Neural crest cell (in vitro differentiated cells): ENCODE measurements around the gene PI4KA. TPM values are rescaled to one million over a fixed set of nuclear protein-coding genes. Genes with fewer than 3 reads are reported as not detected.
"Not testable (repeated sequence)": the region's sequence is repeated elsewhere in the genome, so short reads cannot be mapped to it uniquely, and the experiment has no call there.

Experiments
- DNase-seq: peaks from one replicate; pipeline ENCODE4 v3.0.0; 2021; ENCODE audit warnings: low read depth, mixed read lengths, low spot score
- H3K27ac Mint-ChIP-seq: one replicate; pipeline ENCODE4 v1.8.0; 2021; ENCODE audit warnings: mild to moderate bottlenecking, mixed read lengths; ENCODE audit not compliant: unreplicated experiment
- H3K27me3 Mint-ChIP-seq: 2 replicates; pipeline ENCODE4 v1.8.0; 2021; ENCODE audit warnings: low read depth, mild to moderate bottlenecking, mixed read lengths
- H3K36me3 Mint-ChIP-seq: 2 replicates; pipeline ENCODE4 v1.8.0; 2021; ENCODE audit warnings: low read depth, mild to moderate bottlenecking, mixed read lengths
- H3K4me1 Mint-ChIP-seq: 2 replicates; pipeline ENCODE4 v1.8.0; 2021; ENCODE audit warnings: mixed read lengths
- H3K4me3 Mint-ChIP-seq: one replicate; pipeline ENCODE4 v1.8.0; 2021; ENCODE audit warnings: mild to moderate bottlenecking, mixed read lengths
- H3K9me3 Mint-ChIP-seq: 2 replicates; pipeline ENCODE4 v1.8.0; 2021; ENCODE audit warnings: mixed read lengths
- CTCF ChIP-seq: fragments of 200-600 bp; sonication (generic); conservative IDR thresholded peaks from 2 replicates; pipeline ENCODE4 v1.5.0; 2021; ENCODE audit warnings: antibody characterized with exemption, mild to moderate bottlenecking
- total RNA-seq: library from RNA; stranded (reverse); gene quantifications from 2 replicates; pipeline ENCODE4 v1.2.1, GENCODE V29; 2021

The PI4KA gene
- total RNA-seq, 1 donor from 2014 or later: 85.8 TPM

DNA sequence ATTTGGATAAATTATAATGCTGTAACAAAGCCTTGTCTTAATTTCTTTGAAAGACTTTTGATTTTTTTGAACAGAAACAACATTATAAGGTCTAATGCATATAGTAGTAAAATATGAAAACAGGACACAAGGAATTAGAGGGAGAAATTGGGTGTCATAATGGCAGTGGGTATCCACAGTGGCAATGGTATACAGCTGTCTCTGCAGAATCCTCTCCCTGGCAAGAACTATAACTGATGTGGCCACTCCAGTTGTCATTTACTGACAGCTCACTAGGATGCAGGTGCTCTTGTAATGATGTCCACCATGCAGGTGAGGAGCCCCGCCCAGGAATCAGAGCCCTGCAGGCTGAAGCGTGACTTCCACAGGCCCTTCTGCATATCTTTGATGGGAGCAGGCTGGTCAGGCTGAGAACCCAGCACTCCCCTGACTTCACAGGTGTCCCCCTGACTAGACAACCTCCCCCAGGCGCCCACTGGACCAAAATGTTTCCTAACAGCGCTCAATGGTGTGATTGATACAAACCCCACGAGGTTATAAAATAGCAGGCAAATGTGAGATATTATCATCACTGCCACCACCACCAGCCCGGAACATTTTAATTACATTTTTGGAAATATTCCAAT, 117.5 kb downstream of the PI4KA start:
- Mint-ChIP-seq H3K27me3 (no peaks in the 10 kb centered on the region), H3K4me1 (no peaks in the 10 kb centered on the region), H3K4me3 (no peak overlapping the region), H3K27ac (no peak overlapping the region), H3K9me3 (peaks cover 8% of the 10 kb centered on the region), H3K36me3 (peaks cover 36% of the 10 kb centered on the region)
- no peak for DNase-seq
- no peak for TF ChIP-seq CTCF

- H3K27me3 Mint-ChIP-seq: no peaks in the 10 kb centered on the region
- DNase-seq: no peak
- peaks cover 38% of the 10 kb centered on the region for H3K36me3 Mint-ChIP-seq
- H3K4me1 Mint-ChIP-seq: no peaks in the 10 kb centered on the region
- H3K27ac Mint-ChIP-seq: no peak overlapping the region
- no peak for TF ChIP-seq CTCF
- H3K9me3 Mint-ChIP-seq: peaks cover 8% of the 10 kb centered on the region
- no peak overlapping the region for H3K4me3 Mint-ChIP-seq
Measured at GRCh38 chr22:20740222-20740951, 118.2 kb downstream of the PI4KA start.

DNA sequence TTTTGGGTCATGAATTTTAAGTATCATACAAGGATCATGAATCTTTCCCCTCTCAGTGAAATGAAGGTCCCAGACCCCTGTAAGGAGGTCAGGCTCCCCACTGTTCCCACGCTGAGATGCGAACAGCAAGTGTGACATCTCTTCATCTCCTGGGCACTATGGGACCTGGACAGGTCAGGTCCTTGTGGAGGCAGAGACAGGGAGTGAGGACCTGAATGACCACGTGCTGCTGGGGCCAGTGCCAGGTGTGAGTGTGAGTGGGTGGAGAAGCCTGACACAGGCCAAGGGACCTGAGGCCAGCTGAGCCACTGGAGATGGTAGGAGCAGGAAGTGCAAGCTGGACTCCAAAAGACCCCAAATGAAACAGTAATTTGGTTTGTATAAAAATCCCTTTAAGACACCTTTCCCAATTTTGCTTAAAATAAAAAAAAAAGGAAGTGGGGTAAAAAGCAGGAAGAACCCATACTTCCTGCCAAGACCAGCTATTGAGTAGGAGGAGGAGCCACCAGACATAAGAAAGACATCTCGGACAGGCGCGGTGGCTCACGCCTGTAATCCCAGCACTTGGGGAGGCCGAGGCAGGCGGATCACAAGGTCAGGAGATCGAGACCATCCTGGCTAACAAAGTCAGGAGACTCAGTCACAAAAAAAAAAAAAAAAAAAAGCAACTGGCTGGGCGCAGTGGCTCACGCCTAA, 120.1 kb downstream of the PI4KA start:
- no peak for DNase-seq
- Mint-ChIP-seq H3K27me3 (no peaks in the 10 kb centered on the region), H3K9me3 (peaks cover 8% of the 10 kb centered on the region), H3K4me3 (no peak overlapping the region), H3K27ac (no peak overlapping the region), H3K36me3 (peaks cover 38% of the 10 kb centered on the region), H3K4me1 (no peaks in the 10 kb centered on the region)
- TF ChIP-seq CTCF: no peak

DNA sequence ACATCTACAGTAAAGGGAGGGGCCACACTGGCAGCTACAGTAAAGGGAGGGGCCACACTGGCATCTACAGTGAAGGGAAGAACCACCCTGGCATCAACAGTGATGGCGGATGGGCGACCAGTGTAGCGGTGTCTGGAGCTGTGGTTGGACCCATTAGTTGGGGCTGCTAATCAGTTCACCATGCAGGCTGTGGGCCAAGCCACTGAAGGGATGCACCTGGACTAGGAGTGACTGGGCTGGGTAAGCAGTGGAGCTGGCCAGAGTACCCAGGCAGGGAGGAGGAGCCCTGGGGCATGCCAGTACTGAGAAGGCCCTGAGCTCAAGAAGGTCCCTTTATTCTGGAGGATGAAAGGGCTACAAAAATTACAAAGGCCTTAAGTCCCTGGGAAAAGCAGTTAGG, 121.7 kb downstream of the PI4KA start:
- not testable (repeated sequence) for H3K9me3 Mint-ChIP-seq, H3K27me3 Mint-ChIP-seq, H3K4me1 Mint-ChIP-seq, H3K4me3 Mint-ChIP-seq, DNase-seq, H3K27ac Mint-ChIP-seq
- peaks cover 31% of the 10 kb centered on the region for H3K36me3 Mint-ChIP-seq

- not testable (repeated sequence) for DNase-seq, H3K4me3 Mint-ChIP-seq, H3K4me1 Mint-ChIP-seq, H3K9me3 Mint-ChIP-seq, H3K27me3 Mint-ChIP-seq
- Mint-ChIP-seq H3K36me3 (peaks cover 18% of the 10 kb centered on the region), H3K27ac (peak overlapping the region; percentile 83)
Measured at GRCh38 chr22:20735356-20736162, 123.1 kb downstream of the PI4KA start.

GRCh38 chr22:20732431-20732830, 126.2 kb downstream of the PI4KA start:
- not testable (repeated sequence) for H3K9me3 Mint-ChIP-seq, DNase-seq, H3K4me3 Mint-ChIP-seq, H3K27ac Mint-ChIP-seq, H3K27me3 Mint-ChIP-seq, H3K36me3 Mint-ChIP-seq, H3K4me1 Mint-ChIP-seq
